HG02973 (cell line): ENCODE results near the gene DKK2.

Experiments used
- ATAC-seq: cut with Tn5 transposase; IDR thresholded peaks from one replicate; pipeline ENCODE4 v1.9.1; 2021; ENCODE audit warnings: moderate library complexity; ENCODE audit not compliant: unreplicated experiment

DKK2 gene, protein sequence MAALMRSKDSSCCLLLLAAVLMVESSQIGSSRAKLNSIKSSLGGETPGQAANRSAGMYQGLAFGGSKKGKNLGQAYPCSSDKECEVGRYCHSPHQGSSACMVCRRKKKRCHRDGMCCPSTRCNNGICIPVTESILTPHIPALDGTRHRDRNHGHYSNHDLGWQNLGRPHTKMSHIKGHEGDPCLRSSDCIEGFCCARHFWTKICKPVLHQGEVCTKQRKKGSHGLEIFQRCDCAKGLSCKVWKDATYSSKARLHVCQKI

DNA sequence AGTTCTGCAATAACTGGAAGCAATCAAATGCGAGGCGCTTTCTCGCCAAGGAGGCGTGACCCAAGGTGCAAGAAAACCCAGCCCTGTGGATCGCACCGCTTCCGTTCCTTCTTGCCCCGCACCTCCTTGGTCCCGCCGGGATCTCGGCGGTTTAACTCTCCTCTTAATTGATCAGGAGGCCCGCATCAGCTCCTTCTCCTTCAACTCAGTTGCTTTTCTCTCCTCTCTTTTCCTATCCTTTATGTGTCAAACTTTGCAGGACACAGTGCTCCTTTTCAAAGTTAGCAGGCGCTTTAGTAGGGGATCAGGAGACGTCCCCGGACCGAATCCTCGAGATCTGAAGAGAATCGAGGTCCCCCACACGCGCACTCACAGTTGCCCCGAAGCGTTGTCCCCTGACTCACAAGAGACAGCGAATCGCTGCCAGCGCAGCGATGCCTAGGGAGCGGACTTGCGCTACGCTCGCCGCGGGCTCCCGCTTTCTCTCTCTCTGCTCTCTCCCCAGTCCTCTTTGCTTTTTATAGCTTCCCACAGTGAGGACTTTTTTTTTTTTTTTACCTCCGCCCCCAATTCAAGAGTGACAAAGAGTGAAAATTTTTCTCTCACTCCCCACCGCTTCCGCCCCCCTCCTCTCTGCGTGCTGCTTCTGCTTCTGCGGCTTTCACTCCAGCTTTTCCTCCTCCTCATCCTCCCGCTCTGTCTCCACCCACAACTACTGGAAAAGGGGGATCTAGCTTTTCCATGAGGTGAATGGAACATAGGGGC is at the start of gene DKK2:
DKK2 (minus strand) TSS at position 495 of the 765 bp plus-strand sequence. CDS start 722 bp downstream, outside the sequence.
- no peak for ATAC-seq

DNA sequence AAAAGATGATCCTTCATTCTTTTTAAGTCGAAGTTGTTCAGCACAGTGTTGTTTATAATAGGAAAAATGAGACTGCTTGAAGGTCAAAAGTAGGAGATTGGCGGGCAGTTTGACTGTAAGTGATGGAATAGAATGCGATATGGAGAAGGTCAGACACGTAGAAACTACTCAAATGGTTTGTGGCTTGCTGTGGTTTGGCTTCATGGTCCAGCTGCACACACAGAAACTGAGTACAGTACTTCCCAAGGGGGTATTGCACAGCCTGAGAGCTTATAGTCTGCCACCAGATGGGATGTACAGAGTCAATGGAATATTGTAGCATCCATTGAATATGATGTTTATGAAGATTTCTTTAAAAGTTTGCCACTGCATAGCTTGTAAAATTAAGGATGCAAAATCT is 41.1 kb upstream of the DKK2 start:
- ATAC-seq, result no peak

DNA sequence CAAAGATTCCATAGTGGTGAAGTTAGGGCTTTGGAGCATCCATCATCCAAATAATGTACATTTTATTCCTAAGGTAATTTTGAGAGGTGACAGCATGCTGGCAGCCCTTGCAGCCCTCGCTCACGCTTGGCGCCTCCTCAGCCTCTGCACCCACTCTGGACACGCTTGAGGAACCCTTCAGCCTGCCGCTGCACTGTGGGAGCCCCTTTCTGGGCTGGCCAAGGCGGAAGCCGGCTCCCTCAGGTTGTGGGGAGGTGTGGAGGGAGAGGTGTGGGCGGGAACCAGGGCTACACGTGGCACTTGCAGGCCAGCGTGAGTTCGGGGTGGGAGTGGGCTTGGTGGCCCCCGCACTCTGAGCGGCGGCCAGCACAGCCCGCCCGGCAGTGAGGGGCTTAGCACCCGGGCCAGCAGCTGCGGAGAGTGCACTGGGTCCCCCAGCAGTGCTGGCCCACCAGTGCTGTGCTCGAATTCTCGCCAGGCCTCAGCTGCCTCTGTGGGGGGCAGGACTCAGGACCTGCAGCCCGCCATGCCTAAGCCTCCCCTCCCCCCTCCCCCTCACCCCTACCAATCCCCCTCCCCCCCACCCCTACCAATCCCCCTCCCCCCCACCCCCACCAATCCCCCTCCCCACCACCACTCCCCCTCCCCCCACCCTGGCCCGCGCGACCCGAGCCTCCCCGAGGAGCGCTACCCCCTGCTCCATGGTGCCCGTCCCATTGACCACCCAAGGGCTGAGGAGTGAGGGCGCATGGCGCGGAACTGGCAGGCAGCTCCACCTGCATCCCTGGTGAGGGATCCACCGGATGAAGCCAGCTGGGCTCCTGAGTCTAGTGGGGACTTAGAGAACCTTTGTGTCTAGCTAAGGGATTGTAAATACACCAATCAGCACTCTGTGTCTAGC is 37.0 kb upstream of the DKK2 start:
- ATAC-seq, result no peak

DNA sequence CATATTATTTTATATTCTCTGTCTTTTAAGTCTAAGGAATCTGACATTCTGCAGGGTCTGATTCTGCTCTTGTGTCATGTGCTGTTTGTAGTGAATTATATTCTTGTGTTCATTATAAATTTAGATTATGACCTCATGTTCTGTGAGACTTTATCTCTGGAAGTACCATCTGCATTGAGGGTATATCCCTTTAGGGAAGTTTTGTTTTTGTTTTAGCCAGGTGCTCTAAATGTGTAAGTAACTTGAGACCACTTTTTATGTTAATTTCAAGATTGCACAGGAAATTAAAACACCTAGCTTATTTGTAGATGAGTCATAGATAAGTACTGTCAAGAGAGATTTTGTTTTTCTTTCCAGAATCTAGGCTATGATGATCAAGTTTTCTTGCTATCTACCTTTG is 35.0 kb upstream of the DKK2 start:
- no peak for ATAC-seq

DNA sequence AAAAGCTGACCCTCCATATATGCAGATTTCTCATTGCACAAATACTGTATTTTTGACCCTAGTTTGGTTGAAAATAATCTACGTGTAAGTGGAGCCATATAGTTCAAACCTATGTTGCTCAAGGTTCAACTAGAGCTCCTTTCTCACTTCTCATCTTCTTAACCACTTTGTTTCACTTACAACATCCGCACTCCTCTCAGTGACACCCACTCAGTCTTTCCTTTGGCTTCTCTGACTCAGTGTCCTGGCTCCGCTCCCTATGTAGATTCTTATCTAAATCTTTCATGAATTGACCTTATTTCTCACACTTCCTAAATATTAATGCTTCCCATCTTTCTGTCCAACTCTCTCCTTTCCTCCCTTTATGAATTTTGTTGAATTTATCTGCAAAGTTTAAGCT is 32.9 kb upstream of the DKK2 start:
- ATAC-seq, result no peak

DNA sequence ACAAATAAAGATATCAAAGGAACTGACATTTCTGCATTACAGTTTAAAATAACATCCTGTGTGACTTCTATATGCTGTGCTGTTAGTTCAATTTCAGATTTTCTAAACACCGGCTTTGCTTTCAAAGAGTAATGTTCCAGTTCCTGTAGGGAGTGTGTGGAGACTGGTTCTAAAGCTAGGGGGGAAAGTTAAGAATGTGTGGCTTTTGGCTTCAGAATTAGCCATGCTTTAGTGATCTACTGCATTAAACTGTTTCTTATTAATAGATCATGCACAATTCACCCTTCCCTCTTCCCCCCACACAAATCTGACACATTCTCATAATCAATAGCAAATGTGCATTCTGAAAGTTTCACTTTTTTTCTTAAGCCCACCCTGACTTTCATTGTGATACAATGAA is 32.0 kb upstream of the DKK2 start:
- no peak for ATAC-seq

DNA sequence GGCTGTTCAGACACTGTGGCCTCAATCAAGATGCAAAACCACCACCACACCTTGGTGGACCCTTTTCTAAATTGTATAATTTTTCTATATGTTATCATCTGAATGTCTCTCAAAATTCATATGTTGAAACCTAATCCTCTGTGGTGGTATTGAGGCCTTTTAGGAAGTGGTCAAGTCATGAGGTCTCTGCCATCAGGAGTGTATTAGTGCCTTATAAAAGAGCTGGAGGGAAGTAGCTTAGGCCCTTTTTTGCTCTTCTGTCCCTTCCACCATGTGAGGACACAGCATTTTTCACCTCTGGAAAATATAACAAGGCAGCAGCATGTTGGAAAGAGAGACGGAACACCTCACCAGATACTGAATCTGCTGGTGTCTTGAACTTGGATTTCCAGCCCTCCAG is 30.5 kb upstream of the DKK2 start:
- no peak for ATAC-seq

DNA sequence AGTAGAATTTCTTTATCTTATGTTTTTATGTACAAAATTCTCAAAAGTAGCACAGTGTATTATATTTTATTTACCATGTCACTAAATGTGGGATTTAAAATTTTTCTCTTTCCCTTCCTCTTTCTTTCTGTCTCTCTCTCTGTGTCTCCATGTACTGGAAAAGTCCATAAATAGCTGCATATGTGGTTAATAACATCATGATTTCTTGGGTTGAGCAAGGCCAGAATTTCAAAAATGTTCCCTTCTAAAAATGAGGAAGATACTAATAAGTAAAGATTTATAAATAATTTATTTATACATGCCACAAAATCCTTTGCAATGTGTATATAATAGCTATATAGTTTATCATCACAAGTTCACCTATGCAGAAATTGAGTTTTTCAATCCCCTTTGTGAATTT is 29.1 kb upstream of the DKK2 start:
- ATAC-seq, result no peak

DNA sequence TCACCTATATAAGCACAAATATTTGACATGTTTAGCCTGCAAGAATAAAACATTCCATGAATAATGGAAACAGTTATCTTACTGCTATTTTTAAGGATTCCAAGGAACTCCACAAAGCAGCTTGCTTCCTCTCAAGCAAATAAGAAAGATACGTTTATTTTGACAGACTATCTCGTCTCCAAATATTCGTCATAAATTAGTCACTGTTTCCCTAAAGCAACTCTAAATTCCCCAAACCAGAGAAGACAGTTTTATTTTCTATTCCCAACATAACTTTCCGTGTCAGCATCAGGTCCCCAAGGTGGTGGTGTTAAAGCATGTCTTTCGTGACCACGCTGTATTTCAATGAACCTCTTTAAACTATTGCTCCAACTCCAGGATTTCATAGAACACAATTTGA is 24.3 kb upstream of the DKK2 start:
- ATAC-seq, result no peak

DNA sequence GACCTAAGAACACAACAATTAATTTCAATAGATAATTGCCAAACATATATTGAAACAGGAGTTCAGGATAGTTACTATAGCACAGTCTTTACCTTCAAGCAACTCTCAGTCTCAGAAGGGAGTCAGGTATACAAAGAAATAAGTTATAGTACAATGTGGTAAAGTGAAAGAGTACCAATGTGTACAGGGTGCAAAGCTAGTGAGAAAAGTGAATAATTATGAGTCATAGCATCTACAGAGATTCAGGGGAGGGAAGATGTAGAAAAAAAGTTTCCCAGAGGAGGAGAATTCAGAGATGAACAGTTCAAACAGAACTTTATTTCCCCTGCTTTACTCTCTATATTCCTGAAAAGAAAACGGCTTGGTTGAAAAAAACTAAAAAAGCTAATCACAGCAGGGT is 22.7 kb upstream of the DKK2 start:
- no peak for ATAC-seq

DNA sequence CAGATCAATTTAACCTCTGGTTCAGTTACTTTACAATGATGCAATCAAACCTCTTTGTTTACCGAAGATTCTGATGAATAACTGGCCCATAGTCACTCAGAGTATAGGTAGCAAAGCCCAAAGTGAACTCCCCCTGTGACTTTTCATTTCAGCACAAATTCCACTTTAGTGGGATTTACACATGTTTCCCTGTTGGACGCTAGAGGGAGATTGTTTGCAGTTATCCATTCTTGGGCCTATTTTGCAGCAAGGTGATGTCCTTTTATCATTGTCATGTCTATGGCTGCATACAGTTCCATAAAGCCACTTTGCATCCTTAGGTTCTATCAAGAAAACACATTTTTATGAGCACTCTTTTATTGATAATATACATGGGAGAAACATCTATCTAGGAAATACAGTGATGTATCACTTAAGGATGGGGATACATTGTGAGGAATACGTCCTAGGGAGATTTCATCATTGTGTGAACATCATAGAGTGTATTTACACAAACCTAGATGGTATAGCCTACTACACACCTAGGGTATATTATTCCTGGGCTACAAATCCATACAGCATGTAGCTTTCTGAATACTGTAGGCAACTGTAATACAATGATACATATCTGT is 14.5 kb upstream of the DKK2 start:
- no peak for ATAC-seq

DNA sequence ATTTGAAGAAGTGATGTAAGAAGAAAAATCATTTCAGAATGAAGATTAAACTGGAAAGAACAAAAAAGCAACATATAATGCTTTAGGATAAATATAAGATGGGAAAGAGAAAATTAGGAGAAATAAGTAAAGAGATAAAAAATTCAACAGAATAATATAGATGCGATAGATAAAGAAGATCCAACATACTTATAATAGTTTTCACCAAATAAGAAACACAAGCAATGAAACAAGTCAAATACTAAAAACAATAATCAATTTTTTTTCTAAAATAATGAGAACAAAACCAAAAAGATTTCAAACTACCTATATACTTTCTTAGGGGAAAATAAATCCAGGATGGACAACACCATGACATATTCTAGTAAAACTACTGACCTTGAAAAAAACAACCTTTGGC is 10.1 kb upstream of the DKK2 start:
- ATAC-seq, result no peak

DNA sequence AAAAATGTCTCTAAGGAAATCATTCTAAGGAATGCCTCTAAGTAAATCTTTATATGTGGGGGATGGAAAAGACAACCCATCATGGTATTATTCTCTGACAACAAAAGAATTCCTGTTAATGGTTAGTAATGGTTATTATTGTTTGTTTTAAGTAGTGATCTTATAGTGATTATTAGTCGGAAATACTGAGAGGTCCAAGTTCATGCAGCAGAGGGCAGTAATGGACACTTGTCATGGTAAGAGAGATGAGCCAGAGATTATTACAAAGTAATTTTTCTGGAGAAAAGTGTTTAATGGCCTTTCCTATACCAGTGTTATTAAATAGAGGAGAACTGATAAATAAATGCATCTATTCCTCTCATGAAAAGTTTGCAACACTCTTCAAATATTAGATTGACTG is 8.1 kb upstream of the DKK2 start:
- ATAC-seq, result no peak

DNA sequence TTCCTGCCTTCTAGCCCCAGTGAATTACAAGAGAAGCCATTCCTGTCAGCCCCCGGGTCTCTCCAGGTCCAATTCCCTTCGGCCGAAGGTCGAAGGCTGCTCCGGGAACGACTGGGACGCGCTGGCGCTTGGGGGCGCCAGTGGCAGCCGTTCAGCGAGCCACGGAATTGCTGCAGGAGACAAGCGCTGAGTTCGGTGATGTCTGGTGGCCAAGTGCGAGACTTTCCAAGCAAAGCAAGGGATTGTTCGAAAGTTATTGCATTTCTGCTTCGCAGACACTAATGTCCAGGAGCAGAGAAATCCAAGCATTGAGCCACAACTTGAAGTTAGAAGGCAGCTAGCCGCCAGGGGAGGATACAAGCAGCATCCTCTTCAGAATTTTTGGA is 1.1 kb upstream of the DKK2 start:
- ATAC-seq, result no peak

DNA sequence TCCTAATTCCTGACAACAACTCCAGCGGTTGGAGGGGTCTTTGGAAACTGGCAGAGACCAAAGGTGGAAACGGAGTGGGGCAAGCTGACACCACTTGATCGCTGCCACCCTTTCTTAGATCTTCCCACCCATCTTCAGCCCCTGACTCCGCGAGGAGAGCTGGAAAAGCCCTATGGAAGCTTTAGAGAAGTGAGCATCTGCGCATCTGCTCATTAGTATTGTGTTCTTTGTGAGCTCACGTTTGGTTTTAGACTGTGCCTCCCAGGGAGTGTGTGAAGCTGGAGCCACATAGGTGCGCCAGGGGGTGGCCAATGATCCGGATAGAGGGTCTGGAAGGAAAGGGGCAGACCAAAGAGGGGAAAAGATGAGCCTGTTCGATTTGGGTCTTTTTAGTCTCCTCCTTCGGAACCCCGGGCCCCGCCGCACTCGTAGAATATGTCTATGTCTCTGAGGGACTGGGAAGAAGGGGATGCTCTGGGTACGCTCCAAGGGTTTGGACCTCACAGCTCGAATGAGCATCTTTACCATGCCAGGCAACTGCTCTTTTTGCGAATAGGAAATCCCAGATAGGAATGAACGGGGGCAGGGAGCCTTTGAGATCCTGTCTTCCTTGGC is 578 bp upstream of the DKK2 start:
- ATAC-seq, result no peak

DNA sequence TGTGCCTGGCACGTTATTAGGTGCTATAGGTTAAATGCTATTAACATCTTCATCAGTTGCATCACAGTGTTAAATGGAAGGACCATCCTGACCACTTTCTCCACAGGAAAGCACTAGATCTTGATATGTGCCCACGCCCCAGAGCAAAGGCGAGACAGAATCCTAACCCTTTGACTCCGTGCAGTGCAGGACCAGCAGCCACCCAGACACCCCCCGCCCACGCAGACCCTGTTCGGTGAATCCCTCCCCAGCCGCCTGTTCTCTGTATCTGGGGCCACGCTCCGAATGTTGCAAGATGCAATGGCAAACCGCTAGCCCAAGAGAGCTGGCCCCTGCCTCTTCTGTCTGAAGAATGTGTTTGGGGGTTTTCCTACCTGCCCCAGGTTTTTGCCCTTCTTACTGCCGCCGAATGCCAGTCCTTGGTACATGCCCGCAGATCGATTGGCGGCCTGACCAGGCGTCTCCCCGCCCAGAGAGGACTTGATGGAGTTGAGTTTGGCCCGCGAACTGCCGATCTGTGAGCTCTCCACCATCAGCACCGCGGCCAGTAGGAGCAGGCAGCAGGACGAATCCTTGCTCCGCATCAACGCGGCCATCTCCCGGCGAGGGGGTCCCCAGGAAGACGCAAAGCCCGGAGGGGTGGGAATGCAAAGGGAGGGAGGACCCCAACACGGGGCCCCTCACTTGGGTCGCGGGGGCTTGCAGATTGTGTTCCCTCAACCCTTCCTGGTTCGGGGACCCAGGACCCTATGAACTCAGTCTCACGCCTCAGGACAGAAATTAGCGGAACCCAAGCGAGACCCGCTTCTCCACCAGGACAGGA is 906 bp downstream of the DKK2 start:
- ATAC-seq, result no peak

DNA sequence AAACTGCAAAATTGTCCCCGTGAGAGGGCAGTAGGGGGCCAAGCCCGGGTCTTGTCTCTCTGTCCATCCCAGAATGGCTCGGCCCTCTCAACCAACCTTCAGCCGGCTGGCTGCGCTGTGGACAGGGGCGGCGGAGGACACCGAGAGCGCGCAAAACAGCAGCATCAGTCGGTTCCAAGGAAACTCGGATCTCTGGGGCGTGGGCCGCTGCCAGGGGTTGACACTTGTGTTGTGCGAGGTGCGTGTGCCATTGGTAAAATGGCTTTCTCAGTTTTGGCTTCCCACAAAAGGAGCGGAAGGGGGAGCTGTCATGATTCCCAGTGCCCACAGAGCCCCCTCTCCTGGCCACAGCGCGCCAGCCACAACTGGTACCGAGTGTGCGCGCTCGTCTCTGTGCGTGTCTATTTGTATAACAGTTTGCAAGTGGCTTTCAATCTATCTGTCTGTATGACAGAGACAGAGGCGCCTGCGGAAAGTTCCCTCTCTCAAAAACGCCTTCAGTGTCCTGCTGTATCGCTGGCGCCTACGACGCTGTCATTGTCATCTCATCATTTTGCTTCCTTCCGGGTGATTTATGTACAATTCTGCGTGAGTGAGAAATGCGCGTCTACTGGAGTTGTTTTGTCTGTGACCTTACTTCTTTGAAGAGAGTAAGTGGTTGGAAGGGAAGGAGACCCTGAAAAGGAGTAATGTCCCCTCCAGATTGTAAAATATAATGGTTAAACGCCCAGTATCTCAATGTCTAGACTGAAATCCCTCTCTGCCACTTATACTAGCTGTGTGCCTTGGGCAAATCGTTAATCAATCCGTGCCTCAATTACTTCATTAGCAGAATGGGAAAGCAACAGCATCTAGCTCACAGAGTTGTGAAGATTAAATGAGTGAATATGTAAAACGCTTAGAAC is 1.8 kb downstream of the DKK2 start:
- no peak for ATAC-seq

DNA sequence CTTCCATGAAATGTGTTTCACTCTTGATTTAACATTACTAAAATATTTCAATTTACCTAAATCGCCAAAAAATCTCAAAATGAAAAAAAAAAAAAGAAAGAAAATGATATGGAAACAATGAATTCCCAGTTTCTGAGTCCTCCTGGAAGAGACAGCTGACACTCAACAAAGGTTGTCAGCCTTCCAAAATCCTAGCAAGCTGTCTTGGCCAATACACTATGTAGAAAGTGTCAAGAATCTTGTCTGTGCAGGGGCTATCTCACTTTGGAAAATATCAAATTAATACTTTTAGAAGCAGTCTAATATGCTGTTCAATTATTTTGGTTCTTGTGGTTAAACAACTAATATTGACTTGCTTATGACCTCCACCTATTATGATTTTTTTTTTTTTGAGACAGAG is 8.7 kb downstream of the DKK2 start:
- ATAC-seq, result no peak

DNA sequence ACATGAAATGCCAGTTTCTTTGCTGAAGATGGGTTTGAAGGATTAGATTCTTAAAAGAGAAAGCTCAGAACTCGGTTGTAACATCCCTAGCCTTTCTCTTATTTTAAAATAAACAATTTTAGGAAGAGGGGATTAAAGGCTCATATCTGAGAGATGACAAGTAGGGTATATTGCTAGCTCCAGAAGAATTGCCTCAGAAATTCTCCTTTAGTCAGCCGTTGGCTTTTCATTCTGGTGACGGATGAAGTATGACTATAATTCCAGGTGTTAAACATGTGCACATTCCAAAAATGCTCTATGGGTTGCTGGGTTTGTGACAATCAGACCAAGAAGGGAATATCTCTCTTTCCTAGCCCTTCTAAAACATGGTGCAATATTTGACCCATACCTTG is 17.8 kb downstream of the DKK2 start:
- ATAC-seq, result no peak
